ENCODE data around the gene KIAA2012.
A peak's percentile ranks its signal among the peaks of the same experiment; 100 is the strongest.
"Not testable (repeated sequence)": the region's sequence is repeated elsewhere in the genome, so short reads cannot be mapped to it uniquely, and the experiment has no call there.

Gene KIAA2012

GRCh38 chr2:202238234-202239197, 165.5 kb downstream of the KIAA2012 start, which contains the start of gene SUMO1:
Gene SUMO1, minus strand, starts transcription at chr2:202238597. Its CDS starts 146 bp downstream, at chr2:202238451.
- Histone ChIP-seq H3K4me3 (ENCODE audit: low read length) (peak within 1 kb of the TSS; percentile 97), H3K9me3 (ENCODE audit: low read length) (no peaks in the 10 kb centered on the region), H2AFZ (ENCODE audit: low read depth, low read length) (peak within 1 kb of the TSS; percentile 57), H3K27me3 (ENCODE audit: insufficient read depth, low read length) (no peaks in the 10 kb centered on the region), H3K36me3 (ENCODE audit: insufficient read depth, low read length) (no peaks in the 10 kb centered on the region), H3K4me1 (ENCODE audit: insufficient read depth, low read length) (peaks cover 13% of the 10 kb centered on the region)

- H3K4me1 ChIP-seq (ENCODE audit: insufficient read depth, low read length); H3K36me3 ChIP-seq (ENCODE audit: insufficient read depth, low read length); H3K9me3 ChIP-seq (ENCODE audit: low read length); H3K4me3 ChIP-seq (ENCODE audit: low read length); H3K27me3 ChIP-seq (ENCODE audit: insufficient read depth, low read length); H2AFZ ChIP-seq (ENCODE audit: low read depth, low read length): not testable (repeated sequence)
These were observed 174.7 kb downstream of the KIAA2012 start for GRCh38 chr2:202247710-202248109.

DNA sequence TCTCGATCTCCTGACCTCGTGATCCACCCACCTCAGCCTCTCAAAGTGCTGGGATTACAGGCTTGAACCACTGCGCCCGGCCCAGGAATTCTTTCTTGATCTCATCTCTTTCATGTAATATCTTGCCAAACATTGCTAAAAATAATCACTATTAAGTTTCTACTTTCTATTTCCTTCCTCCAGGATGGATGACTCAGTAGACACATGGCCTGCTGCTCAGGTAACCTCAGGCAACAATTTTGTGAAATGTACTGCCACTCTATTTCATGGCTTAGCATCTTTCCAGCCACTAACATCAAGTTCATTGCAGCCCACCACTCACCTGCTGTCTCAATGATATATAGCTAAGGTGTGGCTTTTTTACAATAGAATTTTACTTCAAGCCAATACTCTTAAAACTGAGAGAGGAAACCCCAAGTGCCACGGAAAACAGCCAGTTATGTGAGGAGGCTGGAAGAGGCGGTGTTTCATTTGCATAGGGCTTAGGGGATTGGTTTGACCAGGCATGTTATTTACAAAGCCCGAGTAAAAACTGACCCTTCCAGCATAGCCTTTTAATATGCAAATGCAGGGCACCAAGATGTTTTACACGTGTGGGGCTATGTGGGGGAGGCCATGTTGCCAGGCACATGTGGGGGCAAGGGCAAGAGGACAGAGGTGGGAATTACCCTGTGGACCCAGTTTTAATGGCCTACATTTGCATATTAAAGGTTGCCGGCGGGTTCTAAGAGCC, 176.6 kb downstream of the KIAA2012 start:
- H3K36me3 ChIP-seq (ENCODE audit: insufficient read depth, low read length), result no peaks in the 10 kb centered on the region
- H2AFZ ChIP-seq (ENCODE audit: low read depth, low read length), result no peak overlapping the region
- peaks cover 2% of the 10 kb centered on the region for H3K9me3 ChIP-seq (ENCODE audit: low read length)
- H3K27me3 ChIP-seq (ENCODE audit: insufficient read depth, low read length), result no peaks in the 10 kb centered on the region
- no peak overlapping the region for H3K4me3 ChIP-seq (ENCODE audit: low read length)
- peaks cover 7% of the 10 kb centered on the region for H3K4me1 ChIP-seq (ENCODE audit: insufficient read depth, low read length)

DNA sequence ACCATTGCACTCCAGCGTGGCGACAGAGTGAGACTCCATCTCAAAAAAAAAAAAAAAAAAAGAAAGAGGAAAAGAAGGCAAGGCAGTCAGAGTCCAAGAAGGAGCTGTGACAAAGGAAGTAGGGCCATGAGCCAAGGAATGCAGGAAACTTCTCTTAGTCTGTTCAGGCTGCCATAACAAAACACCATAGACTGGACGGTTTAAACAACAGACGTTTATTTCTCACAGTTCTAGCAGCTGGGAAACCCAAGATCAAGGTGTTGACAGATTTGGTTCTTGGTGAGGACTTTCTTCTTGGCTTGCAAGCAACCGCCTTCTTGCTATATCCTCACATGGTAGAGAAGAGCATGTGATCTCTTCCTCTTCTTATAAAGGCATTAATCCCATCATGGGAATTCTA, 178.4 kb downstream of the KIAA2012 start:
- no peaks in the 10 kb centered on the region for H3K36me3 ChIP-seq (ENCODE audit: insufficient read depth, low read length)
- peaks cover 7% of the 10 kb centered on the region for H3K4me1 ChIP-seq (ENCODE audit: insufficient read depth, low read length)
- H3K4me3 ChIP-seq (ENCODE audit: low read length), result no peak overlapping the region
- no peak overlapping the region for H2AFZ ChIP-seq (ENCODE audit: low read depth, low read length)
- H3K27me3 ChIP-seq (ENCODE audit: insufficient read depth, low read length), result no peaks in the 10 kb centered on the region
- peaks cover 2% of the 10 kb centered on the region for H3K9me3 ChIP-seq (ENCODE audit: low read length)

All from neuron (in vitro differentiated cells).